Tibial artery (tissue), 4 donors: ENCODE results near the gene FRY.
A peak's percentile ranks its signal among the peaks of the same experiment; 100 is the strongest.
"Not testable (repeated sequence)": the region's sequence is repeated elsewhere in the genome, so short reads cannot be mapped to it uniquely, and the experiment has no call there.

Experiments used
- DNase-seq, 2 donors: peaks; one replicate each; pipeline ENCODE4 v3.0.0-alpha.2; 2019
- H3K27ac ChIP-seq, 2 donors: fragments of 200-600 bp; sonication (generic) in 1 of 2; 1 replicate in 1 of 2; 2 replicates in 1 of 2; pipeline ENCODE4 v1.5.1; 2018 to 2019; ENCODE audit warnings: mild to moderate bottlenecking in 1 of 2
- H3K27me3 ChIP-seq, 2 donors: fragments of 200-600 bp; sonication (generic) in 1 of 2; one replicate each; pipeline versions ENCODE4 v1.5.1 to v1.6.0; 2016 to 2019
- H3K36me3 ChIP-seq, 3 donors: fragments of 200-600 bp; sonication (generic) in 2 of 3; one replicate each; pipeline ENCODE4 v1.5.1; 2016 to 2019; ENCODE audit warnings: mild to moderate bottlenecking in 2 of 3
- H3K4me1 ChIP-seq, 4 donors: fragments of 200-600 bp; sonication (generic) in 2 of 4; 1 replicate in 3 of 4; 2 replicates in 1 of 4; pipeline ENCODE4 v1.5.1; 2016 to 2019
- H3K4me3 ChIP-seq, 2 donors: fragments of 200-600 bp; sonication (generic) in 1 of 2; 1 replicate in 1 of 2; 2 replicates in 1 of 2; pipeline ENCODE4 v1.5.1; 2018 to 2019; ENCODE audit warnings: mild to moderate bottlenecking in 2 of 2
- H3K9me3 ChIP-seq, 3 donors: fragments of 200-600 bp; sonication (generic) in 1 of 3; one replicate each; pipeline ENCODE4 v1.5.1; 2016 to 2019
- CTCF ChIP-seq, 2 experiments: fragments of 200-600 bp in 1 of 2; fragments of 450-650 bp in 1 of 2; IDR thresholded peaks; one replicate each; pipeline ENCODE4 v1.5.1; 2017 to 2019; ENCODE audit warnings: antibody characterized with exemption in 2 of 2, mild to moderate bottlenecking in 1 of 2, moderate library complexity in 1 of 2
- intact Hi-C: fragments of 100-400 bp; cut with DNase I; formaldehyde crosslinking; loops from one replicate; pipeline ENCODE4 v1.15.0; 2023; ENCODE audit warnings: low total_unique reads

The FRY gene

GRCh38 chr13:32051156-32051555 is 19.6 kb downstream of the FRY start:
- H3K27me3 ChIP-seq, result no peaks in the 10 kb centered on the region
- no peak for DNase-seq
- H3K4me1 ChIP-seq, result peaks cover 0 to 37% (median 20%) of the 10 kb centered on the region in 4 donors
- no peak overlapping the region for H3K27ac ChIP-seq
- no peaks in the 10 kb centered on the region for H3K36me3 ChIP-seq
- intact Hi-C loops, result no loop called here
- no peak for TF ChIP-seq CTCF (IDR thresholded peaks at IDR 0.05)
- no peak overlapping the region for H3K4me3 ChIP-seq
- H3K9me3 ChIP-seq, result no peaks in the 10 kb centered on the region

- Histone ChIP-seq H3K27me3 (no peaks in the 10 kb centered on the region), H3K9me3 (no peaks in the 10 kb centered on the region), H3K4me1 (peaks cover 0 to 33% (median 0%) of the 10 kb centered on the region in 4 donors), H3K36me3 (no peaks in the 10 kb centered on the region), H3K27ac (no peak overlapping the region), H3K4me3 (no peak overlapping the region)
- DNase-seq, result no peak
- intact Hi-C loops, result no loop called here
- TF ChIP-seq CTCF (IDR thresholded peaks at IDR 0.05), result no peak
These were observed 24.7 kb downstream of the FRY start for GRCh38 chr13:32056316-32056715.

GRCh38 chr13:32057325-32057724 is 25.8 kb downstream of the FRY start:
- DNase-seq, H3K36me3 ChIP-seq, H3K27me3 ChIP-seq, H3K4me3 ChIP-seq, intact Hi-C loops, H3K9me3 ChIP-seq, H3K27ac ChIP-seq: not testable (repeated sequence)
- H3K4me1 ChIP-seq, result peaks cover 0 to 43% (median 0%) of the 10 kb centered on the region in 4 donors

- no peaks in the 10 kb centered on the region for H3K27me3 ChIP-seq
- no peaks in the 10 kb centered on the region for H3K36me3 ChIP-seq
- peak overlapping the region in 1 of 2 donors; percentile 62 for H3K27ac ChIP-seq
- DNase-seq, result no peak
- intact Hi-C loops, result no loop called here
- peaks cover 0 to 58% (median 5%) of the 10 kb centered on the region in 4 donors for H3K4me1 ChIP-seq
- H3K9me3 ChIP-seq, result no peaks in the 10 kb centered on the region
- TF ChIP-seq CTCF (IDR thresholded peaks at IDR 0.05), result no peak
- no peak overlapping the region for H3K4me3 ChIP-seq
These were observed 28.0 kb downstream of the FRY start for GRCh38 chr13:32059511-32059984.

GRCh38 chr13:32060401-32060878 is 28.9 kb downstream of the FRY start:
- H3K27ac ChIP-seq, result peak overlapping the region; percentile 42 to 62
- no peak for DNase-seq

More at GRCh38 chr13:32060401-32060878, 28.9 kb downstream of the FRY start:
- TF ChIP-seq CTCF (IDR thresholded peaks at IDR 0.05), result no peak
- Histone ChIP-seq H3K27me3 (no peaks in the 10 kb centered on the region), H3K9me3 (no peaks in the 10 kb centered on the region), H3K4me1 (peaks cover 0 to 58% (median 5%) of the 10 kb centered on the region in 4 donors), H3K4me3 (peak overlapping the region in 1 of 2 donors; percentile 25), H3K36me3 (no peaks in the 10 kb centered on the region)
- intact Hi-C loops, result no loop called here
